ENCODE measurements around the gene HIVEP3. TPM values are rescaled to one million over a fixed set of nuclear protein-coding genes. Genes with fewer than 3 reads are reported as not detected.

The HIVEP3 gene
- total RNA-seq, 4 donors from 2014 or later, result 6.1 to 10.1 (median 7.8) TPM

DNA sequence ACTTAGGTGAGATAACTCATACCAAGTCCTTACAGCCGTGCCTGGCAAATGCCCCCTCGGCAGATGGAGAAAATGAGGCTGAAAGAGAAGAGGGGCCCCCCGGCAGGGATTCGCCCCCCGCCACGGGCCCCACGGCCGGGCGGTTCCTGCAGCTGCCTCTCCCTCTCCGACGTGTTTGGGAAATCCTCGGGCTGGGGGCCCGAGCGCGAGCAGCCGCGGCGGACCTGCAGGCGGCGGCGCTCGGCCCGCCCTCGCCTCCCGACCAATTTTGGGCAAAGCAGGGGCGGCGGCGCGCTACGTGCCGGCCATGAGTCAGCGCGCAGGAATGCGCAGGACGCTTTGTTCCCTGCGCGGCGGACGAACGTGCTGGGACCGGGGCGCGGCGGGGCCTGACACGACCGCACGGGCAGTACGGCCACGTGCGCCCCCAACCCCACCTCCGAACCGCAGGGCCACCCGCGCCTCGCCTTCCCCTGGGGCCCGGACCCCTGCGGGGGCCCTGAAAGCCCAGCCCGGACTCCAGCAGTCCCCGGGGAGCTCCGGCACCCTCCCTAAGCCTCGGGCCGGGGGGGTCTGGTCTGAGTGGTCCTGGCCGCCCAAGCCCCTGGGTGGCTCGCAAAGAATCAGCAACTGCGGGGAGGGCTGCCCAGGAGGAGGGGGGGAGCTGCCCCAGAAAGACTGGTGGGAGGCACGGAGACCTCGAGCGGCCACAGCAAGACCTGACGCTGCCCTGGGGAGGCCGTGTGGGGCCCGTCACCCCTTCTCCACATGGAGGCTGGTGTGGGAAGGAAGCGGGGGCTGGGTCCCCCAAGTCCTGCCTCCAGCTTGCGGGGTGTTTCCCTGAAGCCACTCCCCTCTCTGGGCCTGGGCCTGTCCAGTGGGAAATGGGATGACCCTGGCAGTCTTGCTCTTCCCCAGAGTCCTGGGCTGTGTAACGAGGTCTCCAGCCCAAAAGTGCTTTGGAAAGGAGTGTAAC lies 422.4 kb downstream of the HIVEP3 start:
- ATAC-seq (ENCODE audit: low FRiP score), result peak; percentile 72
- TF ChIP-seq, protein P1, sequence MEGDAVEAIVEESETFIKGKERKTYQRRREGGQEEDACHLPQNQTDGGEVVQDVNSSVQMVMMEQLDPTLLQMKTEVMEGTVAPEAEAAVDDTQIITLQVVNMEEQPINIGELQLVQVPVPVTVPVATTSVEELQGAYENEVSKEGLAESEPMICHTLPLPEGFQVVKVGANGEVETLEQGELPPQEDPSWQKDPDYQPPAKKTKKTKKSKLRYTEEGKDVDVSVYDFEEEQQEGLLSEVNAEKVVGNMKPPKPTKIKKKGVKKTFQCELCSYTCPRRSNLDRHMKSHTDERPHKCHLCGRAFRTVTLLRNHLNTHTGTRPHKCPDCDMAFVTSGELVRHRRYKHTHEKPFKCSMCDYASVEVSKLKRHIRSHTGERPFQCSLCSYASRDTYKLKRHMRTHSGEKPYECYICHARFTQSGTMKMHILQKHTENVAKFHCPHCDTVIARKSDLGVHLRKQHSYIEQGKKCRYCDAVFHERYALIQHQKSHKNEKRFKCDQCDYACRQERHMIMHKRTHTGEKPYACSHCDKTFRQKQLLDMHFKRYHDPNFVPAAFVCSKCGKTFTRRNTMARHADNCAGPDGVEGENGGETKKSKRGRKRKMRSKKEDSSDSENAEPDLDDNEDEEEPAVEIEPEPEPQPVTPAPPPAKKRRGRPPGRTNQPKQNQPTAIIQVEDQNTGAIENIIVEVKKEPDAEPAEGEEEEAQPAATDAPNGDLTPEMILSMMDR (IDR thresholded peaks at IDR 0.05), result no peak
- DNase-seq (ENCODE audit: low spot score), result peak; percentile 63

DNA sequence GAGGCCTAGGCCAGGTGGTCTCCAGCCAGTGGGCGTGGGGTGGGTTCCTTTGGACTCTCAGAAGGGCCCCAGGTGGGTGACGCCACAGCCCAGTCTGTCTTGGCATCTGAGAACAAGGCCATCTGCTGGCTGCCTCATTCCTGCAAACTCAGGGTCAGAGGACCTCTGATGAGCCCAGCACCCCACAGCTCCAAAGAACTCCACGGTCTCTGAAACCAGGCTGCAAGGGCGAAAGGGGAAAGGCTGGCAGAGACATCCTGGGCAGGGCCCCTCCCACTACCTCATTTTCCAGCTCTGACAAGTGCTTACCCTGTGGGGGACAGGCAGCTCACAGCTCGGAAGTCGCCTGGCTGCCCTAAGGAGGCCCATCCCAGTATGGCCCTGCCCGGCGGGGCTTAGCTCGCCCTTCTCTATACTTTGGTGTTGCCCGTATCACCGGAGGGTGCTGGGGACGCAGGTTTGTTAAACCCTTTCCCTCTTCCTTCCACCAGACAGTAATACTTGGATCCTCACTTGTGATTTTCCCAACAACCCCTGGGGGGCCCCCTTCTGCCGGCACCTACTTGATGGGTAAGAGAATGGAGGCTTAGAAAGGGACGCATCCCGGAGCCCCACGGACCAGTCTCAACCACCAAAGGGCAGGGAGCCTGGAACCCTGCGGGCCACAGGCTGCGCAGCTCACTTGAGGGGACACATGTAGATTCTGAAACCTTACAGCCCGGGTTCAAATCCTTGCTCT lies 423.3 kb downstream of the HIVEP3 start:
- ATAC-seq (ENCODE audit: low FRiP score), result no peak

DNA sequence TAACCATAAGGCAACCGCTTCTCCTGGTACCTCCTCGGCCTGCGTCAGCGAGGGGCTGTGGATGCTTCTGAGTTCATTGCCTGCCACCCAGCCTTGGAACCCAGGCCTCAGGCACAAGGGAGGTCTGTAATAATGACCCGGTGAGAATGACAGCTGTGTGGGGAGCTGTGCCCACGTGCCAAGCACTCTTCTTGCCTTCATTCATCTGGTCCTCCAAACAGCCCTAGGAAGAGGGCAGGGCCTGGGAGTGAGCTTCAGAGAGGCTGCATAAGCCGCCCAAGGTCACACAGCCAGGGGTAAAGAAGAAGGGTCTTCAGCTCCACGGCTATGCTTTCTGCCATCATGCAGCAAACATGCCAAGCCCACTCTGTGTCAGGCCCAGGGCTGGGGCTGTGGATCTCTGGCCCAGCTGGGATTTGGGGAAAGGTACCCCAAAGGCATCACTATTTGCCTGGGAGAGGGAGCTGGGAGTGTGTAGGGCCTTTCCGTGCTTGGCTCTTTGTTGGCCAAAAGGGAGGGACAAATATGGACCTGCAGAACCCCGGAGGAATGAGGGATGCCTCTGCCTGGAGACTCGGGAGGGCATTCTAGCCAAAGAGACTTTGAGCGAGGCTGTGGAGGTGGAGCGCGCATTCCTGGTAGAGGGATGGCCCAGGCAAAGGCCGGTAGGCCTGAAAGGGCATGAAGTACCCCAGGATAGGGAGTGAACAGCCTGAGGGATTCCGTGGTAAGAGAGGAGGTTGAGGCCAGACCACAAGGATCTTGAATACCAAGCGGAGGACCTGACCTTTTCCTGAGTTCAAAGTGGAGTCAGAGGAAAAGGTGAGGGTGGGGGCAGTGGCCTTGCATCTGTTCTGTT lies 424.1 kb downstream of the HIVEP3 start:
- TF ChIP-seq, protein P1 (IDR thresholded peaks at IDR 0.05), result no peak
- no peak for DNase-seq (ENCODE audit: low spot score)
- ATAC-seq (ENCODE audit: low FRiP score), result no peak

More for the DNA sequence above, 423.3 kb downstream of the HIVEP3 start:
- TF ChIP-seq, protein P1 (IDR thresholded peaks at IDR 0.05), result no peak
- no peak for DNase-seq (ENCODE audit: low spot score)

DNA sequence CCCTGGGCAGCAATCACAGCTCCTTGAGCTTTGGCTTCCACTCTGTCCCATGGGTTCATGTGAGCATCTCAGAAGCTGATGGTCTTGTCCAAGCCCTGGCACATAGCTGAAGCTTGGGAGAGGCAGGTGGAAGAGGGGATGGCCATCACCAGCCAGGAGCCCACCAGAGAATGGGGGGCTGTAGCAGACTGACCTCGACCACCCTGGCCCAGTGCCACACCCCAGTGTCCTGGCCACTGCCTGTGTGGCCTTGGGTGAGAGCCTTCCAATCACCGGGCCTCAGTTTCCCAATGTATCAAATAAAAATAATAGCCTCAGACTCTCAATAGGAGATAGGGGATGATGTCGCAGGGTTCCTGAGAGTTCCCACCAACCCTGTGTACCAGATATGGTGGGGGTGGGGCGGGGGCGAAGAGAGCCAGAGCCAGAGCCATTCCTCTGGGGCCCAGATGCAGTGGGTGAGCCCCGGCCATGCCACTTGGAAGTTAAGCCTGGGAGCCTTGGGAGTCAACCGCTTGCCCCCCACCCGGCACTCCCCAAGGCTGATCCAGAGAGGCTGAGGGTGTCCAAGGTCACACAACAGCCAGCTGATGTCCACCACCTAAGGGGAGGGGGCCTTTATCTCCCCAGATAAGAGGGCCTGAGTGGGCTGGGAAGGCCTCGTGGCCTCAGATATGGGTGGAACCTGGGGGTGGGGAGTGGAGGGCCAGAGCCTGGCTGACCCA lies 424.9 kb downstream of the HIVEP3 start:
- TF ChIP-seq, protein P1 (IDR thresholded peaks at IDR 0.05), result no peak
- DNase-seq (ENCODE audit: low spot score), result no peak
- no peak for ATAC-seq (ENCODE audit: low FRiP score)

DNA sequence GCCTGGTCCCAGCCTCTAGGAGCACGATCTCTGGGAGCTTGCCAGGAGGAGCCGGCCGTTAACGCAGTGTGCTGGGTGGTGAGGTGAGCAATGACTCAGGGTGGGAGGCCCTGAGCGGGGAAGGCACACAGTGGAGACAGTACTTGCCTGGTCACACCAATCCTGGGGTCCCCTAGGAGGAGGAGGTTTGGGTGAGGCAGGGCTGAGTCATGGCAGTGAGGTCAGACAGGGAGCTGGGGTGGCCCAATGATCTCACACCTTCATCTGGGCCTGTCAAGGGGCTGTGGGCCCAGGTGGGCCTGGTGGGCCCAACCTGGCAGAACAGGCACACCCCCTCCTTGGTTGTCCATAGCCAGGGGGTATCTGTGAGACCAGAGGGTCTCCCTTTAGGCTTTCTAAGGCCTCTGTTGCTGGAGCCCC lies 425.6 kb downstream of the HIVEP3 start:
- peak; percentile 22 for ATAC-seq (ENCODE audit: low FRiP score)
- no peak for DNase-seq (ENCODE audit: low spot score)
- TF ChIP-seq, protein P1 (IDR thresholded peaks at IDR 0.05), result no peak

DNA sequence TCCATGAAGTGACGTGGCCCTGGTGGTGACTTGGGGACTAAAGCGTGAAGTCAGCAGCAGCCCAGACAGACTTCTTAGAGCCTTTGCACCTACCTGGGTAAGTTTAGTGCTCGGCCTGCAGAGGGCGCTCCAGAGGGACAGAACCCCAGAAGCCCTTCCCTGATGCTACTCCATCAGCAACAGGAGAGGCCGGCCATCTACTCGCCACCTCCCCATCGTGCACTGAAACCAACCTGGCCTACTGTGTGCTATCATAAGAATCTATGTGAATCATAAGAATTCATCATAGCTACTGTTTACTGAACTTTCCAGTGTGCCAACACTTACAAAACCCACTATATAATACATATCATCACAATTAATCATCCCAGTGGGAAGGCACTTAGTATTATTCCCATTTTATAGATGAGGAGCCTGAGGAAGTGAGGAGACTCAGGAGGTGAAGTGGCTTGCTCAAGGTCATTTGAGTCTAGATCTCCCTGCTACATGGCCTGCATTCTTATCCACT lies 426.3 kb downstream of the HIVEP3 start:
- DNase-seq (ENCODE audit: low spot score), result no peak
- no peak for ATAC-seq (ENCODE audit: low FRiP score)
- TF ChIP-seq, protein P1 (IDR thresholded peaks at IDR 0.05), result no peak

Measured in omental fat pad (tissue), 4 donors.